Lung (tissue), 12 donors: ENCODE data around the gene KCNJ15. TPM values are rescaled to one million over a fixed set of nuclear protein-coding genes. Genes with fewer than 3 reads are reported as not detected.

Experiments
- ATAC-seq: fragments of 200-7000 bp; cut with Tn5 transposase; one replicate; pipeline ENCODE4 v1.9.1; 2020; ENCODE audit warnings: moderate number of reproducible peaks; ENCODE audit not compliant: insufficient read depth, low FRiP score
- DNase-seq, 3 donors: peaks; one replicate each; pipeline ENCODE4 v3.0.0-alpha.2; 2013 to 2017
- H3K27ac ChIP-seq, 2 donors: one replicate each; pipeline ENCODE4 v1.5.1; 2013; ENCODE audit warnings: mild to moderate bottlenecking in 2 of 2, moderate library complexity in 2 of 2, control low read depth in 1 of 2, inconsistent platforms in 1 of 2, low read depth in 1 of 2, low read length in 1 of 2
- H3K27me3 ChIP-seq, 3 donors: one replicate each; pipeline ENCODE4 v1.5.1; 2013; ENCODE audit warnings: low read length in 2 of 3; ENCODE audit not compliant: control insufficient read depth in 3 of 3, insufficient read depth in 3 of 3
- H3K36me3 ChIP-seq, 4 donors: one replicate each; pipeline ENCODE4 v1.5.1; 2013; ENCODE audit warnings: low read length in 4 of 4, mild to moderate bottlenecking in 1 of 4, moderate library complexity in 1 of 4; ENCODE audit not compliant: control insufficient read depth in 4 of 4, insufficient read depth in 4 of 4
- H3K4me1 ChIP-seq, 5 donors: one replicate each; pipeline ENCODE4 v1.5.1; 2013; ENCODE audit warnings: low read length in 5 of 5, mild to moderate bottlenecking in 2 of 5, moderate library complexity in 1 of 5; ENCODE audit not compliant: control insufficient read depth in 5 of 5, insufficient read depth in 5 of 5
- H3K4me3 ChIP-seq: one replicate; pipeline ENCODE4 v1.5.1; 2013; ENCODE audit warnings: mild to moderate bottlenecking, control low read depth, moderate library complexity
- H3K9ac ChIP-seq, 2 donors: one replicate each; pipeline ENCODE4 v1.5.1; 2013; ENCODE audit warnings: low read length in 2 of 2, control low read depth in 1 of 2; ENCODE audit not compliant: insufficient read depth in 1 of 2
- H3K9me3 ChIP-seq, 4 donors: one replicate each; pipeline ENCODE4 v1.5.1; 2013; ENCODE audit warnings: low read length in 3 of 4, mild to moderate bottlenecking in 1 of 4, moderate library complexity in 1 of 4; ENCODE audit not compliant: control insufficient read depth in 4 of 4, insufficient read depth in 3 of 4
- WGBS, 2 donors: extraction: QIAGEN DNeasy Blood & Tissue Kit; methylation state at CpG; one replicate each; pipeline ENCODE4 v1.1.7; 2013; 5-methylcytosine and 5-hydroxymethylcytosine counted together
- polyA plus RNA-seq, 2 donors: library from polyadenylated mRNA; stranded (reverse); fragments of 200-250 nt; gene quantifications; one replicate each; pipeline ENCODE4 v1.2.1, GENCODE V29; 2013
- total RNA-seq, 2 donors: library from RNA; depleted of rRNA in 1 of 2; stranded (reverse); fragments of >200 nt in 1 of 2; gene quantifications; one replicate each; pipeline ENCODE4 v1.2.1, GENCODE V29; 2014 to 2021
- TF ChIP-seq, protein P1 (sequence below): IDR thresholded peaks from 2 replicates; pipeline ENCODE4 v1.5.1; 2012; ENCODE audit warnings: mild to moderate bottlenecking; ENCODE audit errors: control extremely low read depth, extremely low read depth
- donor health status: control.
- donor health status: control.
- donor health status: Bipolar disorder and iron deficiency.
- donor health status: healthy.
- donor health status: DM: yes; HTN: yes; CAD: no.

Gene KCNJ15
- total and polyA plus RNA-seq, 4 donors = 28.2 to 79.1 (median 61.5) TPM

DNA sequence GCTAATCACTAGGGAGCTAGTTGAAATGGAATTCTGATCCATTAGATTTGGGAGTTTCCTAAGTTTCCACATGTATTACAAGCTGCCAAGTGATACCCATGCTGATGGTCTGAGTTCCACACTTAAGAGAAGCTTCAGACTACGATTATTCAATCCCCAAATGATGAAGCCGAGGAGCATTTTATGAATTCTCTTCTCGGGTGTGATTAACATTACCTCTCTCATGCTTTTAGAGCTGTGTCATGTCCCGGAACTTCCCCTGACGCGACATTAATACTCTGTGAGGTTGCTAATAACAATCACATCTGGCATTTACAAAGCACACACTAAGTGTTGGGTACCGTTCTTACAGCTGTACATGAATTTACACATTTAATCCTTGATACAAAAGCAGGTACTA lies 63.0 kb downstream of the KCNJ15 start:
- Histone ChIP-seq H3K4me1 (peaks cover 0 to 15% (median 0%) of the 10 kb centered on the region in 5 donors), H3K9me3 (no peaks in the 10 kb centered on the region), H3K27me3 (no peaks in the 10 kb centered on the region), H3K36me3 (no peaks in the 10 kb centered on the region), H3K9ac (no peak overlapping the region), H3K4me3 (no peak overlapping the region), H3K27ac (no peak overlapping the region)
- 87 to 92% methylated on average over 7 of the region's 7 CpGs for WGBS, 2 donors
- DNase-seq (no peak), ATAC-seq (no peak)
- TF ChIP-seq, protein P1, sequence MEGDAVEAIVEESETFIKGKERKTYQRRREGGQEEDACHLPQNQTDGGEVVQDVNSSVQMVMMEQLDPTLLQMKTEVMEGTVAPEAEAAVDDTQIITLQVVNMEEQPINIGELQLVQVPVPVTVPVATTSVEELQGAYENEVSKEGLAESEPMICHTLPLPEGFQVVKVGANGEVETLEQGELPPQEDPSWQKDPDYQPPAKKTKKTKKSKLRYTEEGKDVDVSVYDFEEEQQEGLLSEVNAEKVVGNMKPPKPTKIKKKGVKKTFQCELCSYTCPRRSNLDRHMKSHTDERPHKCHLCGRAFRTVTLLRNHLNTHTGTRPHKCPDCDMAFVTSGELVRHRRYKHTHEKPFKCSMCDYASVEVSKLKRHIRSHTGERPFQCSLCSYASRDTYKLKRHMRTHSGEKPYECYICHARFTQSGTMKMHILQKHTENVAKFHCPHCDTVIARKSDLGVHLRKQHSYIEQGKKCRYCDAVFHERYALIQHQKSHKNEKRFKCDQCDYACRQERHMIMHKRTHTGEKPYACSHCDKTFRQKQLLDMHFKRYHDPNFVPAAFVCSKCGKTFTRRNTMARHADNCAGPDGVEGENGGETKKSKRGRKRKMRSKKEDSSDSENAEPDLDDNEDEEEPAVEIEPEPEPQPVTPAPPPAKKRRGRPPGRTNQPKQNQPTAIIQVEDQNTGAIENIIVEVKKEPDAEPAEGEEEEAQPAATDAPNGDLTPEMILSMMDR = no peak

DNA sequence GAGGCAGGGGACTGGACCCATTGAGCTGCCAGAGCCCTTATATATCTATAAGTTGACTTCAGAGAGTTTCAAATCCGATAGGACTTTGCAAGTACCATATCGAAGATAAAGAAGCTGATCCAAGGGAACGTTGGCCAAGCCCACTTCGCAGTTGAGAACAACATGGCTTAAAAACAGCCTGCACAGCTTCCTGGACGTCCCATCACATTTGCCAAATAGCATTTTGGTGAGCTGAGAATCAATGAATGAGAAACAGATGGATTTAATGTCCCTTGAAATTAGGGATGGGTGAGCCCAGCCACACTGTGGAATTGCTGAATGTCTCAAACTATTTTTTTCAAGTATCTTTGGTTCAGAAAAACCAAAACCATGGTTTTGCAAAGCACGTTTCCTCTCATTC lies 64.8 kb downstream of the KCNJ15 start:
- ATAC-seq (no peak), DNase-seq (no peak)
- Histone ChIP-seq H3K27me3 (no peaks in the 10 kb centered on the region), H3K9ac (no peak overlapping the region), H3K4me3 (no peak overlapping the region), H3K27ac (no peak overlapping the region), H3K4me1 (peaks cover 0 to 15% (median 0%) of the 10 kb centered on the region in 5 donors), H3K9me3 (peaks cover 0 to 1% (median 0%) of the 10 kb centered on the region in 4 donors), H3K36me3 (no peaks in the 10 kb centered on the region)
- TF ChIP-seq, protein P1 = no peak
- WGBS, 2 donors = 81 to 95% methylated on average over 6 of the region's 6 CpGs

DNA sequence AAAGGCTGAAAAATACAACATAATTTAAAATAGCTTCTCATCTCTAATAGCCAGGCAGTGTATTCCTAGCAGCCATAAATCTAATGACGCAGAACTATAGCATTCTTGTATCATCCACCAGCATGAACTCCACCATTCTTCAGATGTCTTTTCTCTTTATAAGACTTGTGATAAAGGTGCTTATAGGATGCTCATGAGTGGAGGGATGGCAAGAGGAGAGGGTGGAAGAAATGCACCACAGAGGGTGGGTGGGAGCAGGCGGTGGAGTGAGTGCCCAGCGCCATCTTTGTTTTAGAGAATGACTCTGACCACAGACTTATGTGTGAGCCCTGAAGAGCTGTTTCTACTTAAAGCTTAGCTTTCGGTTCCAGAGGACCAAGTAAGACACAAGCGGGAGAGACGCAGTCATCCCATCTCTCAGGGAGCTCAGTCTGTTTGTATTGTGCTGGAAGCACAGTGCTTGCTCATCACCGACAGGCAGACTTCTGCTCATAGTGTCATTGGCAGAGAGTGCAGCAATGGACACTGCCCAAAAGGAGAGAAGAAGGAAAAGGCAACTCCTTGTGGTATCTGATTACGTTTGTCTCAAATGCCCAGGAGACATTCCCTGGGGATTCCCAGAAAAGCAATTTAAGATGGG lies 65.6 kb downstream of the KCNJ15 start:
- ATAC-seq (no peak), DNase-seq (no peak)
- Histone ChIP-seq H3K27me3 (no peaks in the 10 kb centered on the region), H3K4me1 (peaks cover 0 to 15% (median 0%) of the 10 kb centered on the region in 5 donors), H3K9me3 (peaks cover 0 to 1% (median 0%) of the 10 kb centered on the region in 4 donors), H3K27ac (no peak overlapping the region), H3K9ac (no peak overlapping the region), H3K4me3 (no peak overlapping the region), H3K36me3 (no peaks in the 10 kb centered on the region)
- TF ChIP-seq, protein P1 = no peak
- 89 to 92% methylated on average over 8 of the region's 8 CpGs for WGBS, 2 donors
